Gastrocnemius medialis (tissue), 4 donors: Measurements from ENCODE around the gene LZTFL1.

Source experiments
- POLR2A ChIP-seq, 2 donors: fragments of 450-650 bp; IDR thresholded peaks; one replicate each; pipeline ENCODE4 v1.6.1; 2017; ENCODE audit warnings: antibody characterized with exemption in 2 of 2, mild to moderate bottlenecking in 2 of 2, moderate library complexity in 2 of 2
- TF ChIP-seq, protein P1 (sequence below), 5 experiments: fragments of 450-650 bp in 3 of 5; fragments of 200-600 bp in 2 of 5; sonication (generic) in 2 of 5; IDR thresholded peaks in 4 of 5; conservative IDR thresholded peaks in 1 of 5; 1 replicate in 4 of 5; 2 replicates in 1 of 5; pipeline ENCODE4 v1.5.1; 2016 to 2019; ENCODE audit warnings: antibody characterized with exemption in 5 of 5, mild to moderate bottlenecking in 3 of 5, moderate library complexity in 3 of 5

- TF ChIP-seq, protein P1, sequence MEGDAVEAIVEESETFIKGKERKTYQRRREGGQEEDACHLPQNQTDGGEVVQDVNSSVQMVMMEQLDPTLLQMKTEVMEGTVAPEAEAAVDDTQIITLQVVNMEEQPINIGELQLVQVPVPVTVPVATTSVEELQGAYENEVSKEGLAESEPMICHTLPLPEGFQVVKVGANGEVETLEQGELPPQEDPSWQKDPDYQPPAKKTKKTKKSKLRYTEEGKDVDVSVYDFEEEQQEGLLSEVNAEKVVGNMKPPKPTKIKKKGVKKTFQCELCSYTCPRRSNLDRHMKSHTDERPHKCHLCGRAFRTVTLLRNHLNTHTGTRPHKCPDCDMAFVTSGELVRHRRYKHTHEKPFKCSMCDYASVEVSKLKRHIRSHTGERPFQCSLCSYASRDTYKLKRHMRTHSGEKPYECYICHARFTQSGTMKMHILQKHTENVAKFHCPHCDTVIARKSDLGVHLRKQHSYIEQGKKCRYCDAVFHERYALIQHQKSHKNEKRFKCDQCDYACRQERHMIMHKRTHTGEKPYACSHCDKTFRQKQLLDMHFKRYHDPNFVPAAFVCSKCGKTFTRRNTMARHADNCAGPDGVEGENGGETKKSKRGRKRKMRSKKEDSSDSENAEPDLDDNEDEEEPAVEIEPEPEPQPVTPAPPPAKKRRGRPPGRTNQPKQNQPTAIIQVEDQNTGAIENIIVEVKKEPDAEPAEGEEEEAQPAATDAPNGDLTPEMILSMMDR (IDR thresholded peaks at IDR 0.05 in 4 of 5, conservative IDR thresholded peaks at IDR 0.05 in 1 of 5) = no peak
- TF ChIP-seq POLR2A (IDR thresholded peaks at IDR 0.05) = no peak
Measured at GRCh38 chr3:45821127-45821526, 20.8 kb downstream of the LZTFL1 start.
